B cell (primary cell): ENCODE results near the gene KDM7A. TPM values are rescaled to one million over a fixed set of nuclear protein-coding genes. Genes with fewer than 3 reads are reported as not detected.
A peak's percentile ranks its signal among the peaks of the same experiment; 100 is the strongest.

Experiments used
- ATAC-seq: fragments of 200-7000 bp; cut with Tn5 transposase; one replicate; pipeline ENCODE4 v1.10.0; 2021; ENCODE audit warnings: low read depth, mild to moderate bottlenecking, moderate number of reproducible peaks, moderate library complexity
- CTCF ChIA-PET: fragments of 350-600 bp; sonication (Branson Sonifier 250); formaldehyde crosslinking; loops from one replicate; lab custom pipeline; 2021; ENCODE audit warnings: antibody characterized with exemption, inconsistent platforms; lab: Charles Lee
- POLR2A ChIA-PET: fragments of 350-600 bp; sonication (Branson Sonifier 250); formaldehyde crosslinking; loops from one replicate; lab custom pipeline; 2021; ENCODE audit warnings: antibody characterized with exemption; lab: Charles Lee
- DNase-seq: peaks from one replicate; pipeline ENCODE4 v3.0.0; 2013
- H2AFZ ChIP-seq: 2 replicates; pipeline ENCODE4 v1.6.1; 2012; ENCODE audit warnings: mild to moderate bottlenecking, low read depth, low read length; ENCODE audit not compliant: insufficient read depth, poor library complexity, severe bottlenecking
- H3K27ac ChIP-seq, 2 donors: 1 replicate in 1 of 2; 2 replicates in 1 of 2; pipeline ENCODE4 v1.5.1; 2012 to 2013; ENCODE audit warnings: low read length in 2 of 2, mild to moderate bottlenecking in 2 of 2, moderate library complexity in 1 of 2
- H3K27me3 ChIP-seq, 4 experiments: fragments of 200-600 bp in 1 of 4; sonication (generic) in 1 of 4; replicated peaks in 1 of 4; 1 replicate in 2 of 4; 2 replicates in 2 of 4; pipeline versions ENCODE4 v1.6.1 to v1.7.0; 2013 to 2016; ENCODE audit warnings: low read length in 3 of 4, mild to moderate bottlenecking in 2 of 4, mixed read lengths in 1 of 4, moderate library complexity in 1 of 4; ENCODE audit not compliant: insufficient read depth in 4 of 4, control insufficient read depth in 3 of 4; ENCODE audit errors: control extremely low read depth in 1 of 4
- H3K36me3 ChIP-seq, 2 experiments: replicated peaks in 1 of 2; 1 replicate in 1 of 2; 2 replicates in 1 of 2; pipeline versions ENCODE4 v1.6.1 to v1.7.1; 2013; ENCODE audit warnings: low read length in 1 of 2; ENCODE audit not compliant: insufficient read depth in 2 of 2, control insufficient read depth in 1 of 2; ENCODE audit errors: control extremely low read depth in 1 of 2, extremely low read depth in 1 of 2
- H3K4me1 ChIP-seq, 2 donors: fragments of 200-600 bp in 1 of 2; sonication (generic) in 1 of 2; 1 replicate in 1 of 2; 2 replicates in 1 of 2; pipeline versions ENCODE4 v1.5.1 to v1.6.1; 2013 to 2017; ENCODE audit warnings: low read length in 2 of 2; ENCODE audit not compliant: control insufficient read depth in 2 of 2, insufficient read depth in 2 of 2
- H3K4me2 ChIP-seq: replicated peaks from 2 replicates; pipeline ENCODE3; 2012; ENCODE audit warnings: mild to moderate bottlenecking, low read depth, low read length; ENCODE audit not compliant: poor library complexity, severe bottlenecking
- H3K4me3 ChIP-seq, 5 experiments: fragments of 200-600 bp in 1 of 5; sonication (generic) in 1 of 5; 1 replicate in 3 of 5; 2 replicates in 2 of 5; pipeline versions ENCODE4 v1.5.1 to v1.7.0; 2011 to 2016; ENCODE audit warnings: low read length in 4 of 5, mild to moderate bottlenecking in 4 of 5, low read depth in 2 of 5, control low read depth in 1 of 5, moderate library complexity in 1 of 5; ENCODE audit not compliant: insufficient read depth in 1 of 5; ENCODE audit errors: control extremely low read depth in 1 of 5, extremely low read depth in 1 of 5
- H3K79me2 ChIP-seq: fragments of 200-600 bp; sonication (generic); one replicate; pipeline ENCODE4 v1.6.0; 2016; ENCODE audit warnings: low read length; ENCODE audit not compliant: control insufficient read depth, insufficient read depth
- H3K9ac ChIP-seq: fragments of 200-600 bp; sonication (generic); 2 replicates; pipeline ENCODE4 v1.6.1; 2017; ENCODE audit warnings: mild to moderate bottlenecking, low read length, moderate library complexity
- H3K9me3 ChIP-seq, 3 donors: one replicate each; pipeline versions ENCODE4 v1.6.1 to v1.7.1; 2013; ENCODE audit warnings: low read length in 2 of 3; ENCODE audit not compliant: control insufficient read depth in 2 of 3, insufficient read depth in 1 of 3; ENCODE audit errors: control extremely low read depth in 1 of 3
- H4K20me1 ChIP-seq: 2 replicates; pipeline ENCODE4 v1.6.0; 2012; ENCODE audit warnings: mild to moderate bottlenecking, low read length; ENCODE audit not compliant: insufficient read depth, control insufficient read depth, poor library complexity, severe bottlenecking
- H3K27ac Mint-ChIP-seq: one replicate; pipeline ENCODE4 v1.8.0; 2021; ENCODE audit warnings: mixed read lengths
- H3K27me3 Mint-ChIP-seq: one replicate; pipeline ENCODE4 v1.8.0; 2021; ENCODE audit warnings: mixed read lengths
- H3K4me1 Mint-ChIP-seq: one replicate; pipeline ENCODE4 v1.8.0; 2021; ENCODE audit warnings: mixed read lengths
- H3K4me3 Mint-ChIP-seq: one replicate; pipeline ENCODE4 v1.8.0; 2021; ENCODE audit warnings: mixed read lengths
- H3K9me3 Mint-ChIP-seq: one replicate; pipeline ENCODE4 v1.8.0; 2022; ENCODE audit warnings: mixed read lengths; ENCODE audit not compliant: insufficient read depth
- EZH2 ChIP-seq: IDR thresholded peaks from 2 replicates; pipeline ENCODE4 v1.6.1; 2012; ENCODE audit warnings: borderline replicate concordance, low read depth, mild to moderate bottlenecking, moderate library complexity, low read length; ENCODE audit not compliant: insufficient read depth, poor library complexity, severe bottlenecking
- WGBS: methylation state at CpG from one replicate; pipeline ENCODE4 v1.1.5; 2013; ENCODE audit warnings: missing lambda C conversion rate; ENCODE audit not compliant: insufficient coverage; 5-methylcytosine and 5-hydroxymethylcytosine counted together
- intact Hi-C: fragments of 100-400 bp; cut with micrococcal nuclease; formaldehyde crosslinking; loops from one replicate; pipeline ENCODE4 v1.10.0; 2022
- polyA plus RNA-seq: library from polyadenylated mRNA; depleted of rRNA; stranded (reverse); fragments of >200 nt; gene quantifications from 2 replicates; pipeline ENCODE4 v1.2.3, GENCODE V29; 2012
- total RNA-seq, 2 donors: library from RNA; stranded (reverse); fragments of 120-200 nt in 1 of 2; gene quantifications; 1 replicate in 1 of 2; 2 replicates in 1 of 2; pipeline versions ENCODE4 v1.2.3 to v1.2.4, GENCODE V29; 2013 to 2022
- TF ChIP-seq, protein P1 (sequence below): fragments of 200-600 bp; IDR thresholded peaks from one replicate; pipeline ENCODE4 v1.8.0; 2022; ENCODE audit warnings: antibody characterized with exemption, mild to moderate bottlenecking

The KDM7A gene
- total and polyA plus RNA-seq, 2 donors (not counting 1 experiment from before 2014, with no cell fraction given): 16.1 to 50.8 TPM

- Histone ChIP-seq H3K9ac (peak overlapping the region; percentile 90), H3K4me3 (peak overlapping the region; percentile 34 to 89 (median 79)), H3K79me2 (peaks cover 41% of the 10 kb centered on the region), H3K9me3 (no peaks in the 10 kb centered on the region), H3K27ac (peak overlapping the region; percentile 75 to 93), H3K4me1 (peaks cover 21 to 33% of the 10 kb centered on the region in 2 donors), H2AFZ (peak overlapping the region; percentile 69), H4K20me1 (peaks cover 36% of the 10 kb centered on the region), H3K36me3 (peaks cover 0 to 5% of the 10 kb centered on the region in 2 experiments), H3K4me2 (peak overlapping the region; percentile 88), H3K27me3 (no peaks in the 10 kb centered on the region)
- H3K9me3 Mint-ChIP-seq: peaks cover 5% of the 10 kb centered on the region
- DNase-seq (no peak), ATAC-seq (no peak)
- ChIA-PET POLR2A (interaction anchor here (0.6 to 5.4 kb wide), 11 partner anchors 33 to 302 kb away, joined by 3 to 116 read pairs (median 5); partner anchors contain the start of gene PARP12), CTCF (interaction anchor here (0.6 to 4.6 kb wide), 5 partner anchors 32 to 149 kb away, joined by 4 to 27 read pairs (median 5); no protein-coding TSS in a partner anchor)
- intact Hi-C loops: loop anchor here (2.0 to 5.0 kb wide), 5 partner anchors 399 to 1561 kb away; partner anchors contain the start of genes ADCK2, FMC1, HIPK2 and SSBP1
- TF ChIP-seq, protein P1, sequence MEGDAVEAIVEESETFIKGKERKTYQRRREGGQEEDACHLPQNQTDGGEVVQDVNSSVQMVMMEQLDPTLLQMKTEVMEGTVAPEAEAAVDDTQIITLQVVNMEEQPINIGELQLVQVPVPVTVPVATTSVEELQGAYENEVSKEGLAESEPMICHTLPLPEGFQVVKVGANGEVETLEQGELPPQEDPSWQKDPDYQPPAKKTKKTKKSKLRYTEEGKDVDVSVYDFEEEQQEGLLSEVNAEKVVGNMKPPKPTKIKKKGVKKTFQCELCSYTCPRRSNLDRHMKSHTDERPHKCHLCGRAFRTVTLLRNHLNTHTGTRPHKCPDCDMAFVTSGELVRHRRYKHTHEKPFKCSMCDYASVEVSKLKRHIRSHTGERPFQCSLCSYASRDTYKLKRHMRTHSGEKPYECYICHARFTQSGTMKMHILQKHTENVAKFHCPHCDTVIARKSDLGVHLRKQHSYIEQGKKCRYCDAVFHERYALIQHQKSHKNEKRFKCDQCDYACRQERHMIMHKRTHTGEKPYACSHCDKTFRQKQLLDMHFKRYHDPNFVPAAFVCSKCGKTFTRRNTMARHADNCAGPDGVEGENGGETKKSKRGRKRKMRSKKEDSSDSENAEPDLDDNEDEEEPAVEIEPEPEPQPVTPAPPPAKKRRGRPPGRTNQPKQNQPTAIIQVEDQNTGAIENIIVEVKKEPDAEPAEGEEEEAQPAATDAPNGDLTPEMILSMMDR: no peak
- no peak for TF ChIP-seq EZH2
- under 1% methylated on average over 93 of the region's 95 CpGs for WGBS
- H3K4me3 Mint-ChIP-seq: peak overlapping the region; percentile 95
- peaks cover 36% of the 10 kb centered on the region for H3K4me1 Mint-ChIP-seq
- H3K27ac Mint-ChIP-seq: peak overlapping the region; percentile 95
- no peaks in the 10 kb centered on the region for H3K27me3 Mint-ChIP-seq
These were observed 571 bp downstream of the KDM7A start for GRCh38 chr7:140176122-140176701.
